ENCODE measurements around the gene HAUS1.

- TF ChIP-seq POLR2A (IDR thresholded peaks at IDR 0.05): no peak
- TF ChIP-seq CTCF (IDR thresholded peaks at IDR 0.05): no peak
- TF ChIP-seq POLR2AphosphoS5 (IDR thresholded peaks at IDR 0.05; ENCODE audit: insufficient read depth in 1 of 2, low read depth in 1 of 2): no peak
Observed at GRCh38 chr18:46069524-46069923, 34.7 kb upstream of the HAUS1 start.

Measured in vagina (tissue), 2 donors.